22Rv1 (cell line): Measurements from ENCODE around the gene RMI2.
"Not testable (repeated sequence)": the region's sequence is repeated elsewhere in the genome, so short reads cannot be mapped to it uniquely, and the experiment has no call there.

Experiments used
- ZFX ChIP-seq: fragments of 450-650 bp; IDR thresholded peaks from 2 replicates; pipeline ENCODE4 v1.6.1; 2017; ENCODE audit warnings: antibody characterized with exemption, borderline replicate concordance
- TF ChIP-seq, protein P1 (sequence below): fragments of 450-650 bp; IDR thresholded peaks from 2 replicates; pipeline ENCODE4 v1.5.1; 2017; ENCODE audit warnings: mild to moderate bottlenecking

- TF ChIP-seq, protein P1, sequence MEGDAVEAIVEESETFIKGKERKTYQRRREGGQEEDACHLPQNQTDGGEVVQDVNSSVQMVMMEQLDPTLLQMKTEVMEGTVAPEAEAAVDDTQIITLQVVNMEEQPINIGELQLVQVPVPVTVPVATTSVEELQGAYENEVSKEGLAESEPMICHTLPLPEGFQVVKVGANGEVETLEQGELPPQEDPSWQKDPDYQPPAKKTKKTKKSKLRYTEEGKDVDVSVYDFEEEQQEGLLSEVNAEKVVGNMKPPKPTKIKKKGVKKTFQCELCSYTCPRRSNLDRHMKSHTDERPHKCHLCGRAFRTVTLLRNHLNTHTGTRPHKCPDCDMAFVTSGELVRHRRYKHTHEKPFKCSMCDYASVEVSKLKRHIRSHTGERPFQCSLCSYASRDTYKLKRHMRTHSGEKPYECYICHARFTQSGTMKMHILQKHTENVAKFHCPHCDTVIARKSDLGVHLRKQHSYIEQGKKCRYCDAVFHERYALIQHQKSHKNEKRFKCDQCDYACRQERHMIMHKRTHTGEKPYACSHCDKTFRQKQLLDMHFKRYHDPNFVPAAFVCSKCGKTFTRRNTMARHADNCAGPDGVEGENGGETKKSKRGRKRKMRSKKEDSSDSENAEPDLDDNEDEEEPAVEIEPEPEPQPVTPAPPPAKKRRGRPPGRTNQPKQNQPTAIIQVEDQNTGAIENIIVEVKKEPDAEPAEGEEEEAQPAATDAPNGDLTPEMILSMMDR = not testable (repeated sequence)
- not testable (repeated sequence) for TF ChIP-seq ZFX
Observed at GRCh38 chr16:11370932-11371279, 25.6 kb downstream of the RMI2 start.
